HepG2 (cell line): ENCODE measurements around the gene SLC15A5. TPM values are rescaled to one million over a fixed set of nuclear protein-coding genes. Genes with fewer than 3 reads are reported as not detected.

Experiments used
- ATAC-seq: fragments of 200-7000 bp; cut with Tn5 transposase; 3 replicates; pipeline ENCODE4 v1.9.1; 2020; ENCODE audit warnings: mild to moderate bottlenecking, moderate library complexity
- BruUV-seq: library from RNA; stranded (reverse); fragments of 400-500 nt; replicated peaks from 2 replicates; lab custom pipeline; 2021; lab: Mats Ljungman, UMichigan
- CTCF ChIA-PET: fragments of 300-600 bp; formaldehyde crosslinking; extraction: SDS; loops from one replicate; lab custom pipeline; 2021; ENCODE audit warnings: low total read pairs, inconsistent platforms, low intra/inter-chr PET ratio; lab: Yijun Ruan, JAX
- POLR2A ChIA-PET: fragments of 350-600 bp; sonication (Branson Sonifier 250); formaldehyde crosslinking; loops from one replicate; lab custom pipeline; 2020; ENCODE audit warnings: antibody characterized with exemption, inconsistent platforms; lab: Yijun Ruan, JAX
- DNase-seq: peaks from one replicate; pipeline ENCODE4 v3.0.0-alpha.2; 2015; ENCODE audit warnings: low spot score
- FAIRE-seq: peaks from 3 replicates; lab custom pipeline; 2011; peaks lifted over from hg19 to GRCh38; lab: Jason Lieb, UNC
- H2AFZ ChIP-seq: one replicate; pipeline ENCODE4 v1.6.1; 2011; ENCODE audit warnings: low read length, inconsistent platforms
- H3K27ac ChIP-seq: fragments of 300-600 bp; 3 replicates; pipeline ENCODE4 v1.8.0; 2011; ENCODE audit warnings: mixed run types, mild to moderate bottlenecking, mixed read lengths, low read length, inconsistent platforms; ENCODE audit not compliant: insufficient read depth; ENCODE audit errors: extremely low read length
- H3K27me3 ChIP-seq, 2 experiments: fragments of 200-600 bp in 1 of 2; 2 replicates in 1 of 2; 3 replicates in 1 of 2; pipeline versions ENCODE4 v1.6.0 to v1.8.0; 2011; ENCODE audit warnings: low read length in 2 of 2, mild to moderate bottlenecking in 2 of 2, moderate library complexity in 2 of 2, inconsistent platforms in 1 of 2; ENCODE audit not compliant: insufficient read depth in 2 of 2, control insufficient read depth in 1 of 2
- H3K36me3 ChIP-seq, 2 experiments: fragments of 200-600 bp in 1 of 2; replicated peaks in 1 of 2; 2 replicates in 1 of 2; 3 replicates in 1 of 2; pipeline versions ENCODE4 v1.5.1 to v1.8.0; 2011; ENCODE audit warnings: low read length in 2 of 2, inconsistent platforms in 1 of 2; ENCODE audit not compliant: insufficient read depth in 2 of 2, control insufficient read depth in 1 of 2
- H3K4me1 ChIP-seq: 2 replicates; pipeline ENCODE4 v1.5.1; 2012; ENCODE audit warnings: low read length, inconsistent platforms; ENCODE audit not compliant: insufficient read depth
- H3K4me2 ChIP-seq: 2 replicates; pipeline ENCODE4 v1.6.0; 2011; ENCODE audit warnings: low read depth, low read length, inconsistent platforms
- H3K4me3 ChIP-seq, 3 experiments: fragments of 200-600 bp in 1 of 3; sonication (generic), shearing (Covaris generic) in 1 of 3; replicated peaks in 1 of 3; 2 replicates each; pipeline ENCODE4 v1.5.1; 2011 to 2016; ENCODE audit warnings: low read length in 3 of 3, inconsistent platforms in 2 of 3, low read depth in 2 of 3, mild to moderate bottlenecking in 2 of 3, control low read depth in 1 of 3, mixed read lengths in 1 of 3; ENCODE audit not compliant: insufficient read depth in 1 of 3
- H3K79me2 ChIP-seq: one replicate; pipeline ENCODE4 v1.6.1; 2011; ENCODE audit warnings: low read length, inconsistent platforms; ENCODE audit not compliant: insufficient read depth
- H3K9ac ChIP-seq: 2 replicates; pipeline ENCODE4 v1.6.0; 2011; ENCODE audit warnings: mild to moderate bottlenecking, low read depth, low read length, inconsistent platforms; ENCODE audit not compliant: insufficient read depth
- H3K9me3 ChIP-seq: 2 replicates; pipeline ENCODE4 v1.5.1; 2012; ENCODE audit warnings: mild to moderate bottlenecking, low read length
- H4K20me1 ChIP-seq: 2 replicates; pipeline ENCODE4 v1.6.0; 2011; ENCODE audit warnings: inconsistent platforms, mild to moderate bottlenecking, low read length, moderate library complexity; ENCODE audit not compliant: insufficient read depth
- DPF2 ChIP-seq: sonication (generic); formaldehyde crosslinking; IDR thresholded peaks from 2 replicates; pipeline ENCODE4 v1.4.0; 2020; ENCODE audit warnings: mild to moderate bottlenecking, low read depth, missing genetic modification reagents, borderline replicate concordance
- HES4 ChIP-seq: sonication (generic); formaldehyde crosslinking; IDR thresholded peaks from 2 replicates; pipeline ENCODE4 v1.9.0; 2021; ENCODE audit warnings: mild to moderate bottlenecking, missing genetic modification reagents, borderline replicate concordance
- NR1H2 ChIP-seq: sonication (generic); formaldehyde crosslinking; IDR thresholded peaks from 2 replicates; pipeline ENCODE4 v1.8.1; 2022; ENCODE audit warnings: low read depth, missing genetic modification reagents, borderline replicate concordance
- RXRA ChIP-seq: sonication (generic); formaldehyde crosslinking; IDR thresholded peaks from 2 replicates; pipeline ENCODE4 v1.5.1; 2020; ENCODE audit warnings: missing genetic modification reagents
- SPEN ChIP-seq: sonication (generic); formaldehyde crosslinking; IDR thresholded peaks from 2 replicates; pipeline ENCODE4 v1.5.1; 2020; ENCODE audit warnings: low read depth, mild to moderate bottlenecking, missing genetic modification reagents
- ZNF484 ChIP-seq: sonication (generic); formaldehyde crosslinking; IDR thresholded peaks from 2 replicates; pipeline ENCODE4 v1.5.1; 2020; ENCODE audit warnings: mild to moderate bottlenecking, low read depth, missing genetic modification reagents, borderline replicate concordance
- ZNF816 ChIP-seq: sonication (generic); formaldehyde crosslinking; IDR thresholded peaks from 2 replicates; pipeline ENCODE4 v1.8.0; 2022; ENCODE audit warnings: missing genetic modification reagents, mild to moderate bottlenecking, borderline replicate concordance
- WGBS: methylation state at CpG from one replicate; pipeline ENCODE4 v1.1.6; 2017; ENCODE audit warnings: low lambda C conversion rate; 5-methylcytosine and 5-hydroxymethylcytosine counted together
- in situ Hi-C: cut with HindIII; loops from 2 replicates; pipeline ENCODE4 v1.10.0; 2017; ENCODE audit warnings: low pct_unique_long_range_greater_than_20kb; ENCODE audit not compliant: extremely low pct_ligation_motif_present
- intact Hi-C: fragments of 100-400 bp; cut with micrococcal nuclease; formaldehyde crosslinking; loops from one replicate; pipeline ENCODE4 v1.10.0; 2022; ENCODE audit not compliant: unreplicated experiment
- polyA plus RNA-seq, 8 experiments: library from polyadenylated mRNA; depleted of rRNA in 3 of 8; stranded (reverse) in 7 of 8; unstranded in 1 of 8; fragments of >200 nt; fragmentation: Illumina TruSeq in 4 of 8; extraction: Trizol in 4 of 8; gene quantifications; 2 replicates each; pipeline versions ENCODE4 v1.2.1 to v1.2.3, GENCODE V29; 2011 to 2016; ENCODE audit warnings: low read depth in 4 of 8, missing spikeins in 1 of 8, mixed read lengths in 1 of 8; ENCODE audit not compliant: insufficient read depth in 1 of 8
- total RNA-seq, 5 experiments: library from RNA; depleted of rRNA; stranded (reverse); fragments of >200 nt; fragmentation: Illumina TruSeq; extraction: Trizol; gene quantifications; 2 replicates each; pipeline ENCODE4 v1.2.3, GENCODE V29; 2016; ENCODE audit warnings: low read depth in 1 of 5
- TF ChIP-seq, protein P1 (sequence below): sonication (generic); formaldehyde crosslinking; IDR thresholded peaks from 2 replicates; pipeline ENCODE4 v1.4.0; 2020; ENCODE audit warnings: missing genetic modification reagents
- TF ChIP-seq, protein P2 (sequence below): IDR thresholded peaks from 2 replicates; pipeline ENCODE4 v1.6.1; 2016; ENCODE audit warnings: missing compliant biosample characterization, missing genetic modification reagents, borderline replicate concordance

SLC15A5 gene
- total and polyA plus RNA-seq, 2 of the 13 experiments (the other 11 are each of a cell fraction or from before 2014, with no cell fraction given), result not detected

- TF ChIP-seq HES4 (CRISPR knock-in tag), result no peak
- TF ChIP-seq SPEN (CRISPR knock-in tag), result no peak
- TF ChIP-seq, protein P1, sequence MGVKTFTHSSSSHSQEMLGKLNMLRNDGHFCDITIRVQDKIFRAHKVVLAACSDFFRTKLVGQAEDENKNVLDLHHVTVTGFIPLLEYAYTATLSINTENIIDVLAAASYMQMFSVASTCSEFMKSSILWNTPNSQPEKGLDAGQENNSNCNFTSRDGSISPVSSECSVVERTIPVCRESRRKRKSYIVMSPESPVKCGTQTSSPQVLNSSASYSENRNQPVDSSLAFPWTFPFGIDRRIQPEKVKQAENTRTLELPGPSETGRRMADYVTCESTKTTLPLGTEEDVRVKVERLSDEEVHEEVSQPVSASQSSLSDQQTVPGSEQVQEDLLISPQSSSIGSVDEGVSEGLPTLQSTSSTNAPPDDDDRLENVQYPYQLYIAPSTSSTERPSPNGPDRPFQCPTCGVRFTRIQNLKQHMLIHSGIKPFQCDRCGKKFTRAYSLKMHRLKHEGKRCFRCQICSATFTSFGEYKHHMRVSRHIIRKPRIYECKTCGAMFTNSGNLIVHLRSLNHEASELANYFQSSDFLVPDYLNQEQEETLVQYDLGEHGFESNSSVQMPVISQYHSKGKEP (CRISPR knock-in tag), result no peak
- no peak for TF ChIP-seq NR1H2
- TF ChIP-seq RXRA, result no peak
- no peak for TF ChIP-seq DPF2 (CRISPR knock-in tag)
Measured at GRCh38 chr12:16198884-16199283, 78.6 kb downstream of the SLC15A5 start (continued).

- no peak overlapping the region for H2AFZ ChIP-seq
- in situ Hi-C loops (no loop called here), intact Hi-C loops (loop anchor here (10.0 kb wide), 1 partner anchor 157 kb away; no protein-coding TSS in a partner anchor)
- ChIA-PET CTCF (no interaction called here), POLR2A (no interaction called here)
- 9% methylated on average over 4 of the region's 4 CpGs for WGBS
- no peak overlapping the region for H3K27ac ChIP-seq
- H3K79me2 ChIP-seq, result no peaks in the 10 kb centered on the region
- ATAC-seq, result no peak
- no peak overlapping the region for H3K9ac ChIP-seq
- no peaks in the 10 kb centered on the region for H3K4me1 ChIP-seq
- no peak overlapping the region for H3K4me2 ChIP-seq
- no peaks in the 10 kb centered on the region for H4K20me1 ChIP-seq
- no peak for FAIRE-seq
- H3K9me3 ChIP-seq, result no peaks in the 10 kb centered on the region; the same call in 1 of the 2 replicates
- BruUV-seq, result no TSS peak
- H3K36me3 ChIP-seq, result no peaks in the 10 kb centered on the region
- no peak for DNase-seq
- TF ChIP-seq ZNF484 (CRISPR knock-in tag) (no peak), ZNF816 (CRISPR knock-in tag) (no peak)
- TF ChIP-seq, protein P2, sequence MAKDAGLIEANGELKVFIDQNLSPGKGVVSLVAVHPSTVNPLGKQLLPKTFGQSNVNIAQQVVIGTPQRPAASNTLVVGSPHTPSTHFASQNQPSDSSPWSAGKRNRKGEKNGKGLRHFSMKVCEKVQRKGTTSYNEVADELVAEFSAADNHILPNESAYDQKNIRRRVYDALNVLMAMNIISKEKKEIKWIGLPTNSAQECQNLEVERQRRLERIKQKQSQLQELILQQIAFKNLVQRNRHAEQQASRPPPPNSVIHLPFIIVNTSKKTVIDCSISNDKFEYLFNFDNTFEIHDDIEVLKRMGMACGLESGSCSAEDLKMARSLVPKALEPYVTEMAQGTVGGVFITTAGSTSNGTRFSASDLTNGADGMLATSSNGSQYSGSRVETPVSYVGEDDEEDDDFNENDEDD, result no peak
- TF ChIP-seq, all 625 proteins: peak for 0
- Histone ChIP-seq H3K27me3 (no peaks in the 10 kb centered on the region), H3K4me3 (no peak overlapping the region)
Measured at GRCh38 chr12:16197600-16197999, 79.9 kb downstream of the SLC15A5 start.
